Measurements from ENCODE around the gene CCDC68. TPM values are rescaled to one million over a fixed set of nuclear protein-coding genes. Genes with fewer than 3 reads are reported as not detected.

CCDC68 gene
- total RNA-seq, 1 donor from 2014 or later = not detected

DNA sequence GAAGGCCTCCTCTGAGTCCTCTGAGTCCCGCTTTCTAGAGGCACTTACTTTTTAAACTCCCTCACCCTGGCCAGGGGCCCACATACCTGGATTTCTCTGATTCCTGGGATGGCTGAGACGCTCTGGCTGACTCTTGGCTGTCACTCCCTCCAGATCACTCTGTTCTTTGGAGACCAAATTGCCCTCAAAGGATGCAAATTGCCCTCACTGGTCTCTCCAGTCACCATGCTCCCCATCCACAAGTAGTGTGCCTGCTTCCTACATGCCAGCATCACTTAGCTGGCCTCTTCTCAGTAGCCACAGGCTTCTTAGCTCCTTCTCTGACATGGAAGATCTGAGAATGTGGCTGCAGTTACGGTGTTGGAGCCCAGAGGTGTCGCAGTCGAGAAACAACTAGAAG, 41.3 kb upstream of the CCDC68 start:
- Mint-ChIP-seq H3K27ac (no peak overlapping the region), H3K36me3 (no peaks in the 10 kb centered on the region), H3K4me1 (peaks cover 2% of the 10 kb centered on the region), H3K9me3 (no peaks in the 10 kb centered on the region), H3K4me3 (no peak overlapping the region), H3K27me3 (ENCODE audit: low read depth) (no peaks in the 10 kb centered on the region)
- DNase-seq (ENCODE audit: low spot score in 2 of 2, unreplicated experiment in 2 of 2) = no peak
- TF ChIP-seq, protein P1, sequence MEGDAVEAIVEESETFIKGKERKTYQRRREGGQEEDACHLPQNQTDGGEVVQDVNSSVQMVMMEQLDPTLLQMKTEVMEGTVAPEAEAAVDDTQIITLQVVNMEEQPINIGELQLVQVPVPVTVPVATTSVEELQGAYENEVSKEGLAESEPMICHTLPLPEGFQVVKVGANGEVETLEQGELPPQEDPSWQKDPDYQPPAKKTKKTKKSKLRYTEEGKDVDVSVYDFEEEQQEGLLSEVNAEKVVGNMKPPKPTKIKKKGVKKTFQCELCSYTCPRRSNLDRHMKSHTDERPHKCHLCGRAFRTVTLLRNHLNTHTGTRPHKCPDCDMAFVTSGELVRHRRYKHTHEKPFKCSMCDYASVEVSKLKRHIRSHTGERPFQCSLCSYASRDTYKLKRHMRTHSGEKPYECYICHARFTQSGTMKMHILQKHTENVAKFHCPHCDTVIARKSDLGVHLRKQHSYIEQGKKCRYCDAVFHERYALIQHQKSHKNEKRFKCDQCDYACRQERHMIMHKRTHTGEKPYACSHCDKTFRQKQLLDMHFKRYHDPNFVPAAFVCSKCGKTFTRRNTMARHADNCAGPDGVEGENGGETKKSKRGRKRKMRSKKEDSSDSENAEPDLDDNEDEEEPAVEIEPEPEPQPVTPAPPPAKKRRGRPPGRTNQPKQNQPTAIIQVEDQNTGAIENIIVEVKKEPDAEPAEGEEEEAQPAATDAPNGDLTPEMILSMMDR (IDR thresholded peaks at IDR 0.05; ENCODE audit: unreplicated experiment) = no peak

- Mint-ChIP-seq H3K27ac (no peak overlapping the region), H3K27me3 (ENCODE audit: low read depth) (no peaks in the 10 kb centered on the region), H3K9me3 (no peaks in the 10 kb centered on the region), H3K4me3 (no peak overlapping the region), H3K36me3 (no peaks in the 10 kb centered on the region), H3K4me1 (peaks cover 2% of the 10 kb centered on the region)
- DNase-seq (ENCODE audit: low spot score in 2 of 2, unreplicated experiment in 2 of 2) = no peak
- TF ChIP-seq, protein P1 (IDR thresholded peaks at IDR 0.05; ENCODE audit: unreplicated experiment) = no peak
Observed at GRCh38 chr18:54999016-54999415, 39.8 kb upstream of the CCDC68 start.

- TF ChIP-seq, protein P1 (IDR thresholded peaks at IDR 0.05; ENCODE audit: unreplicated experiment) = no peak
- H3K4me3 Mint-ChIP-seq = no peak overlapping the region
- no peaks in the 10 kb centered on the region for H3K36me3 Mint-ChIP-seq
- H3K9me3 Mint-ChIP-seq = no peaks in the 10 kb centered on the region
- no peak for DNase-seq (ENCODE audit: low spot score in 2 of 2, unreplicated experiment in 2 of 2)
- H3K27ac Mint-ChIP-seq = no peak overlapping the region
- H3K4me1 Mint-ChIP-seq = no peaks in the 10 kb centered on the region
- no peaks in the 10 kb centered on the region for H3K27me3 Mint-ChIP-seq (ENCODE audit: low read depth)
Observed at GRCh38 chr18:54995421-54996143, 36.3 kb upstream of the CCDC68 start.

- no peak for DNase-seq (ENCODE audit: low spot score in 2 of 2, unreplicated experiment in 2 of 2)
- Mint-ChIP-seq H3K4me3 (no peak overlapping the region), H3K27me3 (ENCODE audit: low read depth) (no peaks in the 10 kb centered on the region), H3K36me3 (no peaks in the 10 kb centered on the region), H3K4me1 (no peaks in the 10 kb centered on the region), H3K27ac (no peak overlapping the region), H3K9me3 (peaks cover 7% of the 10 kb centered on the region)
- TF ChIP-seq, protein P1 (IDR thresholded peaks at IDR 0.05; ENCODE audit: unreplicated experiment) = no peak
Observed at GRCh38 chr18:54991981-54992380, 32.7 kb upstream of the CCDC68 start.

DNA sequence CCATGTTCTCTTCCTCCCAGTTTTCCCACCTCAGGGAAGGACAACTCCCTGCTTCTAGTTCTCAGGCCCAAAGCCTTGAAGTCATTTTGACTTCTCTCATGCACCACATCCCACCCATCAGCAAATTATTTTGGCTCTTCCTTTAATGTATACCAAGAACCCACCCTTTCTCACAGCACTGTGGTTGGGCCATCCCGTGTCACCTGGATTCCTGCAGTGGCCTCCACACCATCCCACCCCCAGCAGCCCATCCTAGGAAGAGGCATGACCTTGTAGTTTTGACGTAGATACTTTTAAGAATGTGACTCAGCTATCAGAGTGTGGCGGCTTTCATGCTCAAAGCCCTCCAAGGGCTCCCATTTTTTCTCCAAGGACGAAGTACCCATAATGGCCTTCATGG, 25.6 kb upstream of the CCDC68 start:
- TF ChIP-seq, protein P1 (IDR thresholded peaks at IDR 0.05; ENCODE audit: unreplicated experiment) = no peak
- H3K4me3 Mint-ChIP-seq = no peak overlapping the region
- no peaks in the 10 kb centered on the region for H3K36me3 Mint-ChIP-seq
- no peak for DNase-seq (ENCODE audit: low spot score in 2 of 2, unreplicated experiment in 2 of 2)
- H3K9me3 Mint-ChIP-seq = peaks cover 7% of the 10 kb centered on the region
- no peaks in the 10 kb centered on the region for H3K27me3 Mint-ChIP-seq (ENCODE audit: low read depth)
- no peak overlapping the region for H3K27ac Mint-ChIP-seq
- peaks cover 2% of the 10 kb centered on the region for H3K4me1 Mint-ChIP-seq
